ENCODE data around the gene KIFC3. TPM values are rescaled to one million over a fixed set of nuclear protein-coding genes. Genes with fewer than 3 reads are reported as not detected.
"Not testable (repeated sequence)": the region's sequence is repeated elsewhere in the genome, so short reads cannot be mapped to it uniquely, and the experiment has no call there.

Gene KIFC3
- total RNA-seq, 2 experiments from 2014 or later: 0.54 to 0.89 TPM

- Mint-ChIP-seq H3K27ac (no peak overlapping the region), H3K4me1 (ENCODE audit: low read depth) (no peaks in the 10 kb centered on the region), H3K9me3 (no peaks in the 10 kb centered on the region), H3K4me3 (no peak overlapping the region), H3K27me3 (no peaks in the 10 kb centered on the region), H3K36me3 (ENCODE audit: low read depth) (no peaks in the 10 kb centered on the region)
- intact Hi-C loops (cut with micrococcal nuclease): no loop called here
- TF ChIP-seq CTCF (IDR thresholded peaks at IDR 0.05): no peak
- ChIA-PET POLR2A (no interaction called here), CTCF (no interaction called here)
- ATAC-seq (no peak), DNase-seq (no peak)
These were observed 20.9 kb downstream of the KIFC3 start for GRCh38 chr16:57781349-57781740.

GRCh38 chr16:57779836-57780235 is 22.5 kb downstream of the KIFC3 start:
- ATAC-seq, CTCF ChIA-PET, H3K27ac Mint-ChIP-seq: not testable (repeated sequence)

GRCh38 chr16:57778658-57779057 is 23.6 kb downstream of the KIFC3 start:
- DNase-seq (no peak), ATAC-seq (no peak)
- intact Hi-C loops (cut with micrococcal nuclease): no loop called here
- POLR2A ChIA-PET: no interaction called here
- Mint-ChIP-seq H3K4me3 (no peak overlapping the region), H3K27me3 (no peaks in the 10 kb centered on the region), H3K36me3 (ENCODE audit: low read depth) (no peaks in the 10 kb centered on the region), H3K27ac (no peak overlapping the region), H3K9me3 (no peaks in the 10 kb centered on the region), H3K4me1 (ENCODE audit: low read depth) (no peaks in the 10 kb centered on the region)
- CTCF ChIA-PET: interaction anchor here (1.5 kb wide), 1 partner anchor 202 kb away, joined by 3 read pairs; no protein-coding TSS in a partner anchor
- no peak for TF ChIP-seq CTCF (IDR thresholded peaks at IDR 0.05)

More at GRCh38 chr16:57779836-57780235, 22.5 kb downstream of the KIFC3 start:
- POLR2A ChIA-PET; DNase-seq; H3K36me3 Mint-ChIP-seq (ENCODE audit: low read depth); H3K9me3 Mint-ChIP-seq; H3K4me3 Mint-ChIP-seq; H3K4me1 Mint-ChIP-seq (ENCODE audit: low read depth); intact Hi-C loops (cut with micrococcal nuclease); H3K27me3 Mint-ChIP-seq: not testable (repeated sequence)

GRCh38 chr16:57775661-57776469 is 26.4 kb downstream of the KIFC3 start:
- H3K9me3 Mint-ChIP-seq: no peaks in the 10 kb centered on the region
- no peak overlapping the region for H3K4me3 Mint-ChIP-seq
- ChIA-PET CTCF (no interaction called here), POLR2A (no interaction called here)
- TF ChIP-seq CTCF (IDR thresholded peaks at IDR 0.05): no peak
- intact Hi-C loops (cut with micrococcal nuclease): no loop called here
- H3K27me3 Mint-ChIP-seq: no peaks in the 10 kb centered on the region
- ATAC-seq: no peak
- H3K27ac Mint-ChIP-seq: no peak overlapping the region
- H3K4me1 Mint-ChIP-seq (ENCODE audit: low read depth): no peaks in the 10 kb centered on the region
- no peak for DNase-seq
- H3K36me3 Mint-ChIP-seq (ENCODE audit: low read depth): no peaks in the 10 kb centered on the region

GRCh38 chr16:57774705-57775285 is 27.5 kb downstream of the KIFC3 start:
- DNase-seq (no peak), ATAC-seq (no peak)
- POLR2A ChIA-PET: no interaction called here
- no peaks in the 10 kb centered on the region for H3K36me3 Mint-ChIP-seq (ENCODE audit: low read depth)
- intact Hi-C loops (cut with micrococcal nuclease): no loop called here
- no peaks in the 10 kb centered on the region for H3K4me1 Mint-ChIP-seq (ENCODE audit: low read depth)
- CTCF ChIA-PET: no interaction called here
- H3K27me3 Mint-ChIP-seq: no peaks in the 10 kb centered on the region
- no peak overlapping the region for H3K4me3 Mint-ChIP-seq
- no peaks in the 10 kb centered on the region for H3K9me3 Mint-ChIP-seq
- TF ChIP-seq CTCF (IDR thresholded peaks at IDR 0.05): no peak
- no peak overlapping the region for H3K27ac Mint-ChIP-seq

Measured in activated CD8-positive, alpha-beta T cell treated with anti-CD3 and anti-CD28 coated beads for 36 hours (primary cell).